SK-N-SH treated with all-trans-retinoic acid at 6 μM for 48 hours (cell line): Measurements from ENCODE around the gene FSD2.

ENCODE experiments used
- ATAC-seq: fragments of 200-7000 bp; cut with Tn5 transposase; 3 replicates; pipeline ENCODE4 v1.9.1; 2020; ENCODE audit warnings: mild to moderate bottlenecking, moderate library complexity
- ARNTL ChIP-seq: fragments of 450-650 bp; formaldehyde crosslinking; IDR thresholded peaks from 2 replicates; pipeline ENCODE4 v1.5.0; 2020; ENCODE audit warnings: low read depth, mild to moderate bottlenecking, moderate library complexity, borderline replicate concordance
- BACH2 ChIP-seq: fragments of 250-450 bp; sonication (Bioruptor Pico); IDR thresholded peaks from 2 replicates; pipeline ENCODE4 v1.9.0; 2021; ENCODE audit warnings: mild to moderate bottlenecking, borderline replicate concordance
- CREB5 ChIP-seq: fragments of 250-450 bp; sonication (Bioruptor Pico); IDR thresholded peaks from 2 replicates; pipeline ENCODE4 v1.5.1; 2020; ENCODE audit warnings: low read depth, mild to moderate bottlenecking, moderate library complexity
- CSDC2 ChIP-seq: fragments of 250-450 bp; sonication (Bioruptor Pico); IDR thresholded peaks from 2 replicates; pipeline ENCODE4 v1.5.0; 2020; ENCODE audit warnings: mild to moderate bottlenecking, moderate library complexity
- ESRRG ChIP-seq: fragments of 250-450 bp; sonication (Bioruptor Pico); IDR thresholded peaks from 2 replicates; pipeline ENCODE4 v1.6.1; 2021; ENCODE audit warnings: mild to moderate bottlenecking
- GLIS3 ChIP-seq: fragments of 250-450 bp; sonication (Bioruptor Pico); IDR thresholded peaks from 2 replicates; pipeline ENCODE4 v1.5.0; 2020; ENCODE audit warnings: mild to moderate bottlenecking, moderate library complexity
- ISL1 ChIP-seq: fragments of 250-450 bp; sonication (Bioruptor Pico); IDR thresholded peaks from 2 replicates; pipeline ENCODE4 v2.1.2; 2022; ENCODE audit warnings: mild to moderate bottlenecking, moderate library complexity
- OSR1 ChIP-seq: fragments of 250-450 bp; sonication (Bioruptor Pico); IDR thresholded peaks from 2 replicates; pipeline ENCODE4 v1.8.0; 2022; ENCODE audit warnings: moderate library complexity, mild to moderate bottlenecking, inconsistent platforms
- PATZ1 ChIP-seq: fragments of 250-450 bp; sonication (Bioruptor Pico); IDR thresholded peaks from 2 replicates; pipeline ENCODE4 v1.8.0; 2020; ENCODE audit warnings: mild to moderate bottlenecking, moderate library complexity, borderline replicate concordance
- POU6F1 ChIP-seq: fragments of 250-450 bp; sonication (Bioruptor Pico); IDR thresholded peaks from 2 replicates; pipeline ENCODE4 v1.8.0; 2021; ENCODE audit warnings: low read depth, mild to moderate bottlenecking, moderate library complexity, borderline replicate concordance
- PPARA ChIP-seq: fragments of 250-450 bp; sonication (Bioruptor Pico); IDR thresholded peaks from 2 replicates; pipeline ENCODE4 v1.5.0; 2020; ENCODE audit warnings: mild to moderate bottlenecking, borderline replicate concordance
- RARB ChIP-seq: fragments of 250-450 bp; sonication (Bioruptor Pico); IDR thresholded peaks from 2 replicates; pipeline ENCODE4 v1.8.0; 2021; ENCODE audit warnings: mild to moderate bottlenecking, moderate library complexity
- SNAI2 ChIP-seq: fragments of 250-450 bp; sonication (Bioruptor Pico); IDR thresholded peaks from 2 replicates; pipeline ENCODE4 v1.5.0; 2020; ENCODE audit warnings: mild to moderate bottlenecking, moderate library complexity
- TCF4 ChIP-seq: fragments of 250-450 bp; sonication (Bioruptor Pico); IDR thresholded peaks from 2 replicates; pipeline ENCODE4 v1.8.0; 2021; ENCODE audit warnings: mild to moderate bottlenecking, moderate library complexity, borderline replicate concordance
- TSHZ2 ChIP-seq: fragments of 250-450 bp; sonication (Bioruptor Pico); IDR thresholded peaks from 2 replicates; pipeline ENCODE4 v1.5.0; 2020; ENCODE audit warnings: mild to moderate bottlenecking, moderate library complexity
- ZC3H10 ChIP-seq: fragments of 250-450 bp; sonication (Bioruptor Pico); IDR thresholded peaks from 2 replicates; pipeline ENCODE4 v1.5.1; 2021; ENCODE audit warnings: mild to moderate bottlenecking, moderate library complexity
- ZFP3 ChIP-seq: fragments of 250-450 bp; sonication (Bioruptor Pico); IDR thresholded peaks from 2 replicates; pipeline ENCODE4 v1.5.0; 2020; ENCODE audit warnings: mild to moderate bottlenecking, moderate library complexity
- ZFP30 ChIP-seq: fragments of 450-650 bp; formaldehyde crosslinking; IDR thresholded peaks from 2 replicates; pipeline ENCODE4 v1.5.0; 2022; ENCODE audit warnings: mild to moderate bottlenecking, moderate library complexity
- ZNF565 ChIP-seq: fragments of 450-650 bp; formaldehyde crosslinking; conservative IDR thresholded peaks from 2 replicates; pipeline ENCODE4 v1.5.0; 2020; ENCODE audit warnings: low read depth, mild to moderate bottlenecking, moderate library complexity
- ZNF70 ChIP-seq: fragments of 450-650 bp; formaldehyde crosslinking; IDR thresholded peaks from 2 replicates; pipeline ENCODE4 v1.5.0; 2020; ENCODE audit warnings: mild to moderate bottlenecking, moderate library complexity
- ZNF8 ChIP-seq: fragments of 450-650 bp; formaldehyde crosslinking; IDR thresholded peaks from 2 replicates; pipeline ENCODE4 v1.5.0; 2020; ENCODE audit warnings: mild to moderate bottlenecking, moderate library complexity

The FSD2 gene

GRCh38 chr15:82798531-82799166, 7.2 kb downstream of the FSD2 start:
- no peak for TF ChIP-seq GLIS3 (CRISPR knock-in tag)
- TF ChIP-seq SNAI2: no peak
- TF ChIP-seq ISL1 (CRISPR knock-in tag): no peak
- TF ChIP-seq TCF4: no peak
- no peak for TF ChIP-seq POU6F1 (CRISPR knock-in tag)
- TF ChIP-seq ZFP30 (CRISPR knock-in tag): no peak
- TF ChIP-seq PATZ1: no peak
- TF ChIP-seq PPARA (CRISPR knock-in tag): no peak
- no peak for TF ChIP-seq ESRRG (CRISPR knock-in tag)
- no peak for TF ChIP-seq ARNTL (CRISPR knock-in tag)
- no peak for TF ChIP-seq CREB5 (CRISPR knock-in tag)
- no peak for TF ChIP-seq ZC3H10 (CRISPR knock-in tag)
- TF ChIP-seq ZNF70 (CRISPR knock-in tag): no peak
- TF ChIP-seq ZFP3: no peak
- TF ChIP-seq RARB (CRISPR knock-in tag): no peak
- no peak for TF ChIP-seq ZNF565
- TF ChIP-seq CSDC2 (CRISPR knock-in tag): no peak
- TF ChIP-seq, all 23 proteins: peak for 0

GRCh38 chr15:82798104-82798503, 7.8 kb downstream of the FSD2 start:
- no peak for ATAC-seq
- TF ChIP-seq TSHZ2 (CRISPR knock-in tag): no peak
- TF ChIP-seq ARNTL (CRISPR knock-in tag): no peak
- TF ChIP-seq CSDC2 (CRISPR knock-in tag): no peak
- TF ChIP-seq OSR1 (CRISPR knock-in tag): no peak
- TF ChIP-seq ZFP3: no peak
- no peak for TF ChIP-seq ZNF70 (CRISPR knock-in tag)
- TF ChIP-seq BACH2 (CRISPR knock-in tag): no peak
- no peak for TF ChIP-seq POU6F1 (CRISPR knock-in tag)
- TF ChIP-seq CREB5 (CRISPR knock-in tag): no peak
- TF ChIP-seq ZNF565: no peak
- TF ChIP-seq ZNF8 (CRISPR knock-in tag): no peak
- no peak for TF ChIP-seq ISL1 (CRISPR knock-in tag)
- TF ChIP-seq ZC3H10 (CRISPR knock-in tag): no peak
- no peak for TF ChIP-seq GLIS3 (CRISPR knock-in tag)

More at GRCh38 chr15:82798531-82799166, 7.2 kb downstream of the FSD2 start:
- ATAC-seq: no peak
